Stimulated activated CD8-positive, alpha-beta memory T cell treated with anti-CD3 and anti-CD28 coated beads, Interleukin-4, amount 100 ng/mL, for 24 hours (primary cell): ENCODE data around the gene NELL1.

ENCODE experiments used
- DNase-seq: peaks from one replicate; pipeline ENCODE4 v3.0.0-alpha.2; 2020; ENCODE audit warnings: low read depth

Gene NELL1

DNA sequence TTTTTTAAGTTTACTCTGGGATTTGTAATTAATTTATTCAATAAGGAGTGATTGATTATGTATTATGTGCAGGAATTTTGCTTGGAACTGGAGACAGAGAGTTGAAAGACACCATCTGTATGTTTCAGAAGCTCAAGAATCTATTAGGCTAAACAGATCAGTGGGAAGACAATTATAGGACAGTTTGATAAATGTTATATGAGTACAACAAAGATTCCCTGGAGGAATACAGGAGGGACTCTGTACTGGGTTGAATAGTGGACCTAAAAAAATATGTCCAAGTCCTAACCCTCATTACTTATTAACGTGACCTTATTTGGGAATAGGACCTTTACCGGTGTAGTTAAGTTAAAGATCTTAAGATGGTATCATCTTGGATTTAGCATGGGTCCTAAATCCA lies 681.2 kb downstream of the NELL1 start:
- DNase-seq, result no peak

DNA sequence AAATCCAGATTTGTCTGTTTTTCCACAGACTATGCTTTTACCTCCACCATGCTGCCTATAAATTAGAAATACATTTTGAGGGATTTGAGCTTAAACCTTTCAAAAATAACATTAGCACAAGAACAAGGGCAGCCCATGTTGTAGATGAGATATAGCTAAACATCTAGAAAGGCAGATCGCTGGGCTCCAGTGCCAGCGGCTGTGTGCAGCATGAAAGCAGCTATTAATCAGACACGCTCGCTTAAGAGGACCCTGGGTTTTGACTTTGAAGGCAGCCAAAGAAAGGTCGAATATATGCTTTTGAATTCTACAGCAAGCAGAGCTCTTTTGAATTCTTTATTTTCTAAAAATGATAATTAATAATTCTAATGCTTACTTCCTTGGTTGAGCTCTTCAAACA lies 684.0 kb downstream of the NELL1 start:
- no peak for DNase-seq

DNA sequence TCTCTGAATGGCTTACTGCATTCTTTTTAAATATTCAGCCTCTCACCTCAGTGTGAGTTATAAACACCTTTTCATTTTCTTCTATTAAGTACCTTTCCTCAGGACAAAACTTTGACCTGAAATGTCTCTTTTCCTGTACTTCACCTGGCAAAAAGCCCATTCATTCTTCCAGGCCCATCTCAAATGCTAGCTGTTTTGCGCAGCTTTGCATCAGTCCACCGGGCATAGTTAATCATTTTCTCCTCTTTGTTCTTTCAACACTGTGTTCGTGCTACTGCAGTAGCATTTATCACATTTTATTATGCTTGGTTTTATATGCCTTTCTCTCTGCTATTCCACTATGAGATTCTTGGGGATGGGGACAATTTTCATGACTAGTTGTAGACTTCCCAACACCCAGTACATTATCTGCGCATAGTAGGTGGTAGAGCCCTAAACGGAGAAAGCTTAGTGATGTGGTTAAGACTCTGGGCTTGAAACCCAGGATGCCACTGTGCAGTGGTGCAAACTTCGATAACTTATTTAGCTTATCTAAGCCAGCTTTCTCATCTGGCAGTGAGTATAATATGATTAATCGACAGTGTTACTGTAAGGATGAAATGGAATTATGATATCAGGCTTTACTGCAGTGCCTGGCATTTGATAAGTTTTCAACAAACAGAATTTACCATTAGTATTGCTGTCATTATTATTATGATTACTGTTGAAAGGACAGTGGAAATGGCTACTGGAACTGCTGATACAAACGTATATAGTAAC lies 695.7 kb downstream of the NELL1 start:
- DNase-seq, result no peak

DNA sequence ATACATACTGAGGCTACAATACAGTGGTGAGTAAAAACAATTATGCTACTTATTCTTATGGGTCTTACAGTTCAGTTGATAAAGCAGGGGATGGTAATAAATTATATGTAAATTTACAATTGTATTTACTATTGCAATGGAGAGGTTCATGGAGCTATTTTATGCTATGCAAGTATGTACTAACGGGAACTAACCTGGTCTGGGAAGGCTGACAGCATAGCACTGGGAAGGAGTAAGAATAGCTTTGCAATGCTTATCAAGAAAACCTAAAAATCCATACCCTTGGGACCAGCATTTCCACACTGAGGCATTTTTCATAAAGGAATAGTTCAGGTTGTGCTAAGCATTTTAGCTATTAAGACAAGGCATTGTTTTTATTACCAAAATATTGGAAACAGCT lies 700.6 kb downstream of the NELL1 start:
- no peak for DNase-seq

DNA sequence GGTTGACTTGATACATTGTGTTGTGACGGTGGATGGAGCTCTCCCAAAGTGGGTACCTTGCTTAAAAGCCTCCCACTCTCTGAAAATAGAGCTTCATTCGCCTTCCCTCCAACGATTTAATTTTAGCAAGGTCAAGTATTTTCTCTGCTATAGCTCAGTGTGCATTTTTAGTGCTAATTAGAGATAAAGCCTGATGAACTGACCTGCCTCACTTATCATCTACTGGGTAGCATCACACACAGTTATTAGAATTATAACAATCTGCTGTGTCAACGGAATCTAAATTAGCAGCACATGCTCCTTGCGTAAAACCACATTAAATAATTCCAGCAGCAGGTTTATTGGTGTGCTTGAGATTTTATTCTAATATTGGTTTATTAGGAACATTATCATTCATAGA lies 701.7 kb downstream of the NELL1 start:
- DNase-seq, result no peak

DNA sequence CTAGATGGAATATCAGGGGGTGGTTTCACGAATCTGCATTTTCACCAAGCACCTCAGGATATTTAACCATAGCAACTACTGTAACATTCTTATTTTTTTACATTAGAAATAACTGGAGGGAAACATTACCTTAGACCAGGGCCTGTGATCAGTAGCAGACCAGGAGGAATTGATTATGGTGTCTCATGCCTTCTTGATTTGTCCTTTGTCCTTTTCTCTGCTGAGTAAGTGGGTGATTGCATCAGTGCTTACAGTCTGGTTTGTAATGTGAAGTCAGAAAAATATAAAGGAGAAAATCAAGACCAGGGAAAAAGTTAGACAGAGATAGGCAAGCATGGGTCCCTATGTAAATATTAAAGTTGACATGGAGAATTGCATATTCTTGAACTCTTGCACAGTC lies 703.3 kb downstream of the NELL1 start:
- DNase-seq, result no peak

DNA sequence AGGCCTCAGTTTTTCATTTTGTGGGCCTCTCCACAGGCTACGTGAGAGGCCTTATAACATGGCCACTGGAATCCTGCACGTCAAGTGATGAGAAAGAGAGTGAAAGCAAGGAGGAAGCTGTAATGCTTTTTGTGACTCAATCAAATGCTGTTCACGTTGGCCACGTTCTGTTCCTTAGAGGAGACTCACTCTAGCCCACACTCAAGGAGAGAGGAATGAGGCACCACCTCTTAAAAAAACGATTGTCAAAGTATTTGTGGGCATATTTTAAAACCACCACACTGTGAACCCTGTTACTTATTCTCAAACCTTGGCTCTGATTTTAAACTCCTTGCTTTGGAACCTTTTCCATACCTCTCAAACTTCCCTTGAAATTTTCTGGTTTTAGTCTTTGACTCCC lies 705.0 kb downstream of the NELL1 start:
- no peak for DNase-seq

DNA sequence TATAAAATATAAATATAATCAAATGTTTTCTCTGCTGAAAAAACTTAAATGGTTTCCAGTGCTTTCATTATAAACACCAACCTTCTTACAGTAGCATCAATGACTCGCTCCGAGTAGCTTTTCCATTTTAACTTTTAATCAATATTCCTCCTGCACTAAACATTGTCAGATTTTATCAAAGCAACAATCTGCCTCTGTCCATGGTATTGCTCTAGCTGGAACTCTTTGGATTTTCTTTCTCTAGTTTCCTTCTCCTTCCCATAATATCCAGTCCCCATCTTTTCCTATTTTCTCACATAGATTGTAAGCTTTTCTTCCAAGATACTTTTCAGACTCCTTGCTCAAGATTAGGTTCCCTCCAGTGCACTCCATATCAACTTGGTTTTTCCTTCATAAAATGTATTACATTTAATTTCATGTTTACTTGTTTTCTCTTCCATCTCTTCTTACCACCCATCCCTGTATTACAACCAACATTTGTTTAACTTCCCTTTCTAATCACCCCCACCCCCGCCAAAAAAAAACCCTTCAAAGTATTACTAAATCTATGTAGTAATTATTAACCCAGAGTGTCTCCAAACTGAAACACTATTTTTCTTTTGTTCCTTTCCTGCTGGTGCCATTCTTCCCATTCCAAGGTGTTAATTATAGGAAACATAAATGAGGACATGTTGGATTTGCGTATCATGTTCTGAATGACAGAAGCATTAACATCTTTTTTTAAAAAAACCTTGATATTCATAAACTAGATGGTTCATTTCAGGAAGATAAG lies 716.5 kb downstream of the NELL1 start:
- DNase-seq, result no peak

DNA sequence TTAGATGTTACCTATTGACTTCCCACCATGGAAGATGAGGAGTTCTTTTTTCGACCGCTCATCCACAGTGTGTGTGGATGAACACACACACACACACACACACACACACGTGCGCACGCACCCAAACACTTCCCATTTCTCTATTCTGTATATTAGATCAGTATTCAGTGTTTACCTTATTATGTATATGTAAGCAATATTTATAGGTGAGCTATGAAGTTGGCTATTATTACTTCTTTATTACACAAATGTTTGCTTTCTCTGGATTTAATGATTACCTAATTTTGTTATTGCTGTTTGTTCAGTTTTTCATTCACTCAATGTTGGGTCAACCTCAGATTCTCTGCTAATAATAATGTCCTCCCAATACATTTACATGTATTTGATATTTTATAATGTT lies 721.0 kb downstream of the NELL1 start:
- DNase-seq, result no peak

DNA sequence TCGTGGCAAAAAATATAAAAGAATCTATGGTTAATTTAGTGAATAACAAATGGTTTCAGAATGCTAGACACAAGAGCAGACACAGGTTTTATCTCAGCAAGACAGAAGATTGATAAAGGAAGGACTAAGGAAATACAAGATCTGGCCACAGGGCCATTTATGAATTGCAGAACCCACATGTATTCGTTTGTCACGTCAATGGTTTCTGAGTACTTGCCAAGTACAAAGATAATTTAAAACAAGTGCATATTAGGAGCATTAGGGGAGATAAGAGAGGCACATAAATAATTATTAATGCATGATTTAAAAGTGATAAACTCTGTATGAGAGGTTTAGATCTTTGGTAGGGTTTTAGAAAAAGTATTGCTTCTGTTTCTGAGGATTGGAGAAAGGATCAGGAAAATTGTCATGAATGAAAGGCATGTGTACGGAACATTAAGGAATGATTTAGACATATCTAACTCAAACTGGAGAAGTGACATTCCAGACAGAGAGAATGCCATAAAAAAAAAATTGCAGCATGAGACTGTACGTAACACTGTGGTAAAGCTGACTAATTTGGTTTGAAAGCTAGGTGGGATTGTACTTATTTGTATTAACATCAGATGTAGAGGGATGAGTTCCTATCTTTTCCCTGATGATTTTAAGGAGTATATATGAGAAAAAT lies 727.1 kb downstream of the NELL1 start:
- no peak for DNase-seq

DNA sequence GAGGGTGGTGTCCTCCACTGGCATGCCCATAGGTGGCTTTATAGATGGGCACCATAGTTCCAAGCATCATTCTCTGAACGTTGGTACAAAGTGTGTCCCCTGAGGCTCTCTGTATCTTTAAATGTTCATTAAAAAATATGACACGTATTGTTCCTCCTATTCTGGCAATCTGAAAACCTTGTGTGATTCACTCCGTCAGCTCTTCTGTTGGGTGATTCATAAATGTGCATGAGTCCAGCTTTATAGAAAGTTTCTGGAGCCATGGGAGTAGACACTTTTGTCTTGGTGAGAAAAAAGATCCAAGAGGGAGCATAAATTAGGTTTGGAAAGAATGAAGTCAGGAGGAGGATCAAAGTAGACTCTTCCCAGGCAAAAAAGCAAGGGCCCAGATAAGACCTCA lies 728.8 kb downstream of the NELL1 start:
- no peak for DNase-seq

DNA sequence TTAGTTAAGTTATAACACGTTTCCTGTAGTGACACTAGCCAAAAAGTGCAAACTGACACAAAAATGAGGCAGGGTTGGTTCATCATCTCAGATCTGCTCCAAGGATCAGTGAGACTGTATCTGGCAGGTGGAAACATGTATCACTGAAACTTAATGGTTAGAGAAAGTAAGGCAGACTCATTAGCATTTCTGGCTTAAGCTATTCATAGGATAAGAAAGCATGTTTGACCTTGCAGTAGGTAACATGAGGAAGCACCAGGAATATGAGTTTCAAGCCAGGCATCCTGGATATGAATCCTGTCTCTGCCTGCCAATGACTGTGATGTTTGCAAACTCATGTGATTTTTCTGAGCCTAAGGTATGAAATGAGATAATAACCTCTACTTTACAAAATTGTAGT lies 732.1 kb downstream of the NELL1 start:
- no peak for DNase-seq

DNA sequence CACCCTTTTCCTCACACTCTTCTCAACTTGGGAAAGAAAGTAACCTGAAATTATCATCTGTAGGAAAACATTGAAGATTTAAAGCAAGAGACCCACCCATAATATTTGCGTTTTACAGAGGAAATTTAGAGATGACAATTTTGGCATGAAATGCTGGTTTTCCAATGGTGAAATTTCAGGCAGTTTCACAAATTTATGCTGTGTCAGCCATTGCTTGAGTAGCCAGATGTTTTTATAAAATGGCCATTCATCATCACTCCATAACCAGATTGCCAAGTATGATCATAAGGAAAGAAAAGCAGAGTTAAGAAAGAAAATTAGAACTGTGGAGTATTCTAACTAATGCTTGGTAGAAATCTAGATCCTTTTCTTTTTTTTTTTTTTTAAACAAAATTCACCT lies 732.9 kb downstream of the NELL1 start:
- no peak for DNase-seq

DNA sequence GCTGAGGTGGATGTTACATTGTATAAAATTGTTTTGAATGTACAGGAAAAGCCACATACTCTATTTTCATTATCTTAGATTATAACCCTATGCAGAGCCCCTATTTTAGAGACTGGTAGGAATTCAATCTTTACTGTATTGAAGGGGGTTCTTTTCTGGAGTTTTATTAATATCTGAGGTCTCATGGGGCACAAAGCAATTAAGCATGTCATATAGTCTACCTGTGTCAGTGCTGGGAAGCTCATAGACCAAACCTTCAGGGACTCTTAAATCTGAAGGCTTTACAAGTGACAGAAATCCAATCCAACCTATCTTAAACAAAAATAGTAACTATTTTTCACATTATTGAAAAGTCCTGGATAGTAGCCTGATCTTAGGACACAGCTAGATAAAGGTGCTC lies 733.7 kb downstream of the NELL1 start:
- DNase-seq, result no peak

DNA sequence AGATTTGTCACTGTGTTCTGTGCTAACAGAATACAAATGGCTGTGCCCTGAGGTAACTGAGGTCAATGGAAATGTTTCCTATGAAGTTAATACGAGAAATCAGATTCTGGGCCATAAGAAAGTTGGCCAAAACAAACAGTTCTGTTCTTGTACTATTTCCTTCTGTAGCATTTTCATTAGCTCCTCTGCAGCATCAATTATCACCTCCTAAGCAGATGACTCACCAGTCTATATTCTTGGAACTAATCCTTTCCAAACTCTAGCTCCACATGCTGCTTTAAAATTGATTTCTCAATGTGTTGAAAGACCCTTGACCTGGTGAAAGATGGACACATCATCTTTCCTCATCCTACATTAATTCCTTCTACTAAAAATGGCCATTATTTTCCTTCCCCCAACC lies 736.0 kb downstream of the NELL1 start:
- no peak for DNase-seq

DNA sequence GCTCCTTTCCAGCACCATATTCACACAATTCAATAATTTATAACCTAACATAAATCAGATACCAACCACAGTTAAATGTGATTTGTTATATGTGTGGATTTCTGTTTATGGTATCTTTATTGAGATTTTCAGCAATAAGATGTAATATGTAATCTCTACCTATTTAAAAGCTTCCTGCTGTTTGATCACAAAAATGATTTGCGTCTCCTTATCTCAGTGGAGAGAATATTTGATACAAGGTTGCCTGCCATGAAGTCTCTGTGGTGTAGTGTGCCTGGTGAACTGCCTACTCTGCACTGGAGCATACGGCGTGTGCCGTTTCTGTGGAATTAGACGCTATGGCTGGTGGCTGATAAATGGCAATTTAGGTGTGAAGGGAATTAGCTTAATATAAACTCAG lies 741.1 kb downstream of the NELL1 start:
- DNase-seq, result no peak

DNA sequence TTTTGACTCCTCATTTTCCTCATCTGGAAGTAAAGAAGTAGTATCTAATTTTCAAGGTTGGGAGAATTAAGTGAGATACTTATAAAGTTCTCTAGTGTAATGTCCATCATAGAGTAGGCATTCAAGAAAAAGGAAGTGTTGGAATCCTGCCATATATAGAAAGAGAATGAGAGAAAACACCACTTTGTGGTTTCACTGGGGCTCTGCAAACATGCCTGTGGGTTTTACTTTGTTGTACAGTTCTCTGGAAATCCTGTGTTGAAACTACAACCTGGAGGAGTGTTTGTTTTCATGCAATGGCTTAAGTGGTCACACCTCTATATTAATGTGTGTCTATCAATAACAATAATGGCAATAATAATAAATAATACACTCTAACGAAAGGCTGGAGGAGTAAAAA lies 741.7 kb downstream of the NELL1 start:
- DNase-seq, result no peak

DNA sequence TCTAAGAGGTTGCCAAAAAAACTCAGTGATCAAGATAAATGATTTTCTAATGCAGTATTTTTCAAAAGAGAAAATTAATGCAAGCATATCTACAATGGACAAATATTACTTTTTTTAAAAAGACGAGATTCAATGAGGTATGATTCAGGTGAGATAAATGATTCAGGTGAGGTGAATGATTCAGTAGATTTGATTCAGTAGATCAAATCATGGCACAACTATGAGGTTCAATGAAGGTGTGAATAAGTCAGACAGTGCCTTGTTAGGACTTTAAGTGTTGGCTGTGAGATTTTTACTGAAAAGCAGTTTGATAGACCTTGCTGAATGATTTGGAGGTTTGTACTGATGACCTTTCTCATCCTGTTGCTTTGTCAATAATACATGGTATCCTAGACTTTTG lies 742.2 kb downstream of the NELL1 start:
- no peak for DNase-seq

DNA sequence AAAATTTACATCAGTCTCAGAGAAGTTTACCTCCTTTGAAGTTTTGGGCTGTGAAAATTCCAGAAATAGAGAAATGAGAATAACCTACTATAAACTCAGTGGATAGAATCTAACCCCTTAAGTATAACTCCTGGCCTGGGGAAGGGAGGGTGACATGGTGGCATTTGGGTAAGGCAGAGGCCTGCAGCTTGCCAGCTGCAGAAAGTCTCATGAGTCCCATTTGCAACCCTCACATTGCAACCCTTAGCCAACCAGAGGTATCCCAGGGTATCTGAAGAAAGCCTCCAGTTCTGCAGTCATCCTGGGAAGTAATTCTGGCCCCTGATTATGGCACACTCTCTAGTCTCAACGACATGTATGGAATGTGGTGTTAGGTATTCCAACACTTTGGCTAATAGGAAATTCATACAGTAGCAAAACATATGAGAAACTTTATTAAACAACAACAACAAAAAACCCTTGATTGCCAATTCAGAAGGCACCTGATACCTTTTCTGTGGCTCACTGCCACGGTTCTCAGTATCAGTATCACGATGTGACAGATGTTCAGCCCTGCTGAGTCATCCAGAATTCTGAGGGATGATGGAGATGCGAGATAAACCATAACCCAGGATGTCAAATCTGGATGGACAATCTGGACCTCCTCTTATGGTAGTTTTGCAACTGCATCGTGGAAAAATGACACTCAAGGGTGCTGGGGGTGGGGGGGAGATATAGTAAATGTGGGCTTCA lies 743.4 kb downstream of the NELL1 start:
- no peak for DNase-seq

DNA sequence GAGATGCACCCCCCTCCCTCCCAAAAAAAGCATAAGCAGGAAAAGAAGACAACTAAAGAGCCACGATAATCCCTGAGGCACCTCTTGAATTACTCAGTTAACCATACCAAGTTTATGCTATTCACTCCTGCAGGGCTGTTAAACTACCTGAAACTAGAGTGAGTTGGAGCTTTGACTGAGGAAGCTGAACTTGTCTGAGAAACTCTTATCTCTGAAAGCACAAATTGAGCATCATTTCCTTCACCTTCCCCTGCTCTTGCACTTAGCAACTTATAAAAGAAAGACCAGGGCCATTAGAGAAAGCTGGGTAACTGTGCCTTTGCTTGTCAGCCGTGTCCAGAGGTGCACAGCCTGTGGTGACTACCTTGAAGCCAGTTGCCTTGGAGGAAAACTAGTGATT lies 745.6 kb downstream of the NELL1 start:
- no peak for DNase-seq

DNA sequence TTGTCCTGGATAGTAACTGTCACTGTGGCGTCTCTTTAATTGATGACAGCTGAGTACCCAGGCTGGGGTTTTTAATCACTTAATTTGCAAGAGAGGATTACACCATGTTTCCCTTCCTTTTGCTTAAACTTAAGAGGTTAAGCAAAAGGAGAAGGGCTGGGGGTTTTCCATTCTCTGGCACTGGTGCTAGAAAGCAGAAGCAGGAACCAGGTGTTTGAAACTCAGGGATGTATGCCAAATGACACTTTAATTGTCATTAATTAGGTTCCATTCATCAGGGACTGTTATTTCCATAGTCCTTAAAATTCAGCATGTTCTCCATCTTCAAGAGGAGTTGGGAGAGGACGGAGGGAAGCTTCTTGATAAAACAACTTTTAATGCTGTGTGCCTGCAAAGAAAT lies 746.2 kb downstream of the NELL1 start:
- DNase-seq, result no peak

DNA sequence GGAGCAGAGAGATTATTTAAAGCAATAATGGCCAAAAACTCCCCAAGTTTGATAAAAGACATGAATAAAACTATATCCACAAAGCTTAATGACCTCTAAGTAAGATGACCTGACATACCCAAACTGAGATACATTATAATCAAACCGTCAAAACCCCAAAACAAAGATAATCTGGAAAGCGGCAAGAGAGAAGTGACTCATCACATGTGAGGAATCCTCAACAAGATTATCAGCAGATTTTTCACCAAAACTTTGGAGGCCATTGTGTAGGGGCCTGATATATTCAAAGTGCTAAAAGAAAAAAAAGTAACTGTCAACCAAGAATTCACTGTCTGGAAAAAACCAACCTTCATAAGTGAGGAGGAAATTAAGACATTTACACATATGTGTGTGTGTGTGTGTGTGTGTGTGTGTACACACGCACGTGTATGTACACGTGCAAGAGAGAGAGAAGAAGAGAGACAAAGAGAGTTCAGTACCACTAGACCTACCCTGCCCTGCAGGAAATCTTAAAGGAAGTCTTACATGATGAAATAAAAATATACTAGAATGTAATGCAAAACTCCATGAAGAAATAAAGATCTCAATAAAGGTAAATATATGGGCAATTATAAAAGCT lies 752.4 kb downstream of the NELL1 start:
- no peak for DNase-seq
